HCT116 (cell line): Measurements from ENCODE around the gene CCDC146. TPM values are rescaled to one million over a fixed set of nuclear protein-coding genes. Genes with fewer than 3 reads are reported as not detected.

Experiments used
- ATAC-seq: fragments of 200-7000 bp; cut with Tn5 transposase; 2 replicates; pipeline ENCODE4 v1.9.1; 2020; ENCODE audit warnings: mild to moderate bottlenecking, moderate library complexity
- BruUV-seq: library from RNA; stranded (reverse); fragments of 400-500 nt; replicated peaks from 2 replicates; lab custom pipeline; 2021; lab: Mats Ljungman, UMichigan
- CTCF ChIA-PET: fragments of 300-600 bp; sonication (Branson Sonifier 250); formaldehyde crosslinking; loops from one replicate; lab custom pipeline; 2021; ENCODE audit warnings: antibody characterized with exemption; lab: Charles Lee
- POLR2A ChIA-PET: fragments of 300-600, 350-600 bp; sonication (Branson Sonifier 250); formaldehyde crosslinking; loops from one replicate; lab custom pipeline; 2021; ENCODE audit warnings: antibody characterized with exemption; lab: Charles Lee
- RAD21 ChIA-PET, 2 experiments: fragments of 300-600 bp; sonication (Branson Sonifier 250); formaldehyde crosslinking; loops; one replicate each; lab custom pipeline; 2023; ENCODE audit warnings: low total read pairs in 2 of 2; ENCODE audit not compliant: uncharacterized antibody in 2 of 2, unreplicated experiment in 2 of 2, low non-redundant PET in 1 of 2; lab: Charles Lee
- DNase-seq: peaks from one replicate; pipeline ENCODE4 v3.0.0-alpha.2; 2010; ENCODE audit warnings: low read depth, low spot score
- H2AFZ ChIP-seq: fragments of 200-600 bp; shearing (Covaris generic), sonication (generic); 2 replicates; pipeline ENCODE4 v1.6.1; 2017; ENCODE audit warnings: low read depth, mixed run types, mixed read lengths, antibody characterized with exemption, low read length; ENCODE audit not compliant: poor library complexity, severe bottlenecking
- H3K27ac ChIP-seq: 2 replicates; pipeline ENCODE4 v1.5.1; 2012; ENCODE audit warnings: low read depth, low read length
- H3K27me3 ChIP-seq: fragments of 200-600 bp; sonication (generic); 2 replicates; pipeline ENCODE4 v1.6.1; 2016; ENCODE audit warnings: mixed run types, low read length, mixed read lengths; ENCODE audit not compliant: insufficient read depth
- H3K36me3 ChIP-seq, 2 experiments: fragments of 200-500 bp in 1 of 2; fragments of 200-600 bp in 1 of 2; sonication (Bioruptor generic) in 1 of 2; sonication (generic) in 1 of 2; 2 replicates each; pipeline versions ENCODE4 v1.5.1 to v1.6.1; 2014 to 2016; ENCODE audit warnings: low read length in 2 of 2, inconsistent platforms in 1 of 2, mixed read lengths in 1 of 2, mixed run types in 1 of 2; ENCODE audit not compliant: insufficient read depth in 2 of 2, control insufficient read depth in 1 of 2
- H3K4me1 ChIP-seq, 2 experiments: fragments of 200-600 bp in 1 of 2; sonication (generic) in 1 of 2; 2 replicates each; pipeline versions ENCODE4 v1.5.1 to v1.6.1; 2012 to 2017; ENCODE audit warnings: low read length in 2 of 2, inconsistent platforms in 1 of 2, mild to moderate bottlenecking in 1 of 2, mixed read lengths in 1 of 2, mixed run types in 1 of 2, moderate library complexity in 1 of 2; ENCODE audit not compliant: insufficient read depth in 2 of 2, control insufficient read depth in 1 of 2
- H3K4me2 ChIP-seq: fragments of 200-600 bp; sonication (generic); 2 replicates; pipeline ENCODE4 v1.6.1; 2017; ENCODE audit warnings: mixed run types, low read length, mixed read lengths
- H3K4me3 ChIP-seq, 2 experiments: fragments of 200-600 bp in 1 of 2; sonication (generic) in 1 of 2; replicated peaks in 1 of 2; 2 replicates each; pipeline ENCODE4 v1.5.1; 2011 to 2016; ENCODE audit warnings: low read length in 2 of 2, control low read depth in 1 of 2, low read depth in 1 of 2, mild to moderate bottlenecking in 1 of 2, mixed read lengths in 1 of 2, mixed run types in 1 of 2
- H3K79me2 ChIP-seq: fragments of 200-600 bp; sonication (generic); 2 replicates; pipeline ENCODE4 v1.6.1; 2017; ENCODE audit warnings: mild to moderate bottlenecking, mixed run types, low read length, moderate library complexity, mixed read lengths; ENCODE audit not compliant: insufficient read depth
- H3K9ac ChIP-seq: fragments of 200-600 bp; sonication (generic); 2 replicates; pipeline ENCODE4 v1.6.1; 2016; ENCODE audit warnings: low read length, mixed read lengths
- H3K9me2 ChIP-seq: fragments of 200-600 bp; sonication (generic), shearing (Covaris generic); 2 replicates; pipeline ENCODE4 v1.6.1; 2017; ENCODE audit warnings: mixed run types, mild to moderate bottlenecking, moderate library complexity; ENCODE audit not compliant: insufficient read depth
- H3K9me3 ChIP-seq, 2 experiments: fragments of 200-500 bp in 1 of 2; fragments of 200-600 bp in 1 of 2; sonication (Bioruptor generic) in 1 of 2; sonication (generic) in 1 of 2; 2 replicates each; pipeline ENCODE4 v1.6.1; 2014 to 2017; ENCODE audit warnings: low read length in 2 of 2, mixed read lengths in 2 of 2, inconsistent platforms in 1 of 2, low read depth in 1 of 2, mild to moderate bottlenecking in 1 of 2, mixed run types in 1 of 2, moderate library complexity in 1 of 2; ENCODE audit not compliant: control insufficient read depth in 1 of 2, insufficient read depth in 1 of 2
- H4K20me1 ChIP-seq: fragments of 200-600 bp; sonication (generic), shearing (Covaris generic); 2 replicates; pipeline ENCODE4 v1.6.1; 2017; ENCODE audit warnings: mixed run types, mild to moderate bottlenecking, moderate library complexity; ENCODE audit not compliant: insufficient read depth
- CEBPB ChIP-seq: IDR thresholded peaks from 2 replicates; pipeline ENCODE4 v1.6.1; 2012; ENCODE audit warnings: low read depth
- FOSL1 ChIP-seq: IDR thresholded peaks from 2 replicates; pipeline ENCODE4 v1.6.1; 2012; ENCODE audit warnings: low read depth
- JUND ChIP-seq: IDR thresholded peaks from 2 replicates; pipeline ENCODE4 v1.6.1; 2012
- POLR2A ChIP-seq: IDR thresholded peaks from 2 replicates; pipeline ENCODE4 v1.7.0; 2011; ENCODE audit warnings: borderline replicate concordance; ENCODE audit not compliant: insufficient read depth, insufficient read length; ENCODE audit errors: extremely low read depth
- RAD21 ChIP-seq: IDR thresholded peaks from 2 replicates; pipeline ENCODE4 v1.6.1; 2012; ENCODE audit warnings: low read depth, mild to moderate bottlenecking
- SP1 ChIP-seq: IDR thresholded peaks from 2 replicates; pipeline ENCODE4 v1.6.1; 2012; ENCODE audit warnings: low read depth
- intact Hi-C: fragments of 100-400 bp; cut with micrococcal nuclease; formaldehyde crosslinking; loops from 2 replicates; pipeline ENCODE4 v1.10.0; 2022
- total RNA-seq: library from RNA; stranded (reverse); gene quantifications from one replicate; pipeline ENCODE4 v1.2.1, GENCODE V29; 2021; ENCODE audit not compliant: unreplicated experiment
- TF ChIP-seq, protein P1 (sequence below): IDR thresholded peaks from 2 replicates; pipeline ENCODE4 v1.6.1; 2012

The CCDC146 gene
- total RNA-seq, 1 experiment from 2014 or later: 6.3 TPM

DNA sequence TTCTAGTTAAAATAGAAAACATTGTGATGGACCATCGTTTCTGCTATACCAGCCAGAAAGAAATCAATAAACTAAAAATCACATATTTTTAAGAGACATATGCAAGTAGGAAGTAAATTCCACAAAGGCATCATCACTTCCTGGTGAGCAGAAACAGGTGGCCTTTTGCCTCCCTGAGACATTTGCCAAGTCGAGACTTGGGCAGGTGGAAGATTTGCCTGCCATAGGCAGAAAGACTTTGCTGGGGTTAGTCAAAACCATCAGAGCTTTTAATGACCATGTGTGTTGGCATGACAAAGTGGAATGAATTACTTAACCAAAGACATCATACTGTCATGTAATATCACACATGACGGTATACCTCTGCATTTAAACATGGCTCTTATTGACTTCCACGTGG is 143.3 kb downstream of the CCDC146 start:
- ATAC-seq (no peak), DNase-seq (no peak)
- Histone ChIP-seq H3K27ac (no peak overlapping the region), H3K9ac (no peak overlapping the region), H3K4me3 (no peak overlapping the region), H3K4me2 (no peak overlapping the region), H3K36me3 (no peaks in the 10 kb centered on the region), H4K20me1 (no peaks in the 10 kb centered on the region), H3K9me2 (no peaks in the 10 kb centered on the region), H3K4me1 (no peaks in the 10 kb centered on the region), H3K9me3 (no peaks in the 10 kb centered on the region), H2AFZ (no peak overlapping the region), H3K27me3 (no peaks in the 10 kb centered on the region), H3K79me2 (no peaks in the 10 kb centered on the region)
- intact Hi-C loops: no loop called here
- no TSS peak for BruUV-seq
- CTCF ChIA-PET: no interaction called here
- RAD21 ChIA-PET: no interaction called here
- POLR2A ChIA-PET: no interaction called here
- TF ChIP-seq RAD21 (no peak), FOSL1 (no peak), JUND (no peak), SP1 (no peak), POLR2A (no peak), CEBPB (no peak)

DNA sequence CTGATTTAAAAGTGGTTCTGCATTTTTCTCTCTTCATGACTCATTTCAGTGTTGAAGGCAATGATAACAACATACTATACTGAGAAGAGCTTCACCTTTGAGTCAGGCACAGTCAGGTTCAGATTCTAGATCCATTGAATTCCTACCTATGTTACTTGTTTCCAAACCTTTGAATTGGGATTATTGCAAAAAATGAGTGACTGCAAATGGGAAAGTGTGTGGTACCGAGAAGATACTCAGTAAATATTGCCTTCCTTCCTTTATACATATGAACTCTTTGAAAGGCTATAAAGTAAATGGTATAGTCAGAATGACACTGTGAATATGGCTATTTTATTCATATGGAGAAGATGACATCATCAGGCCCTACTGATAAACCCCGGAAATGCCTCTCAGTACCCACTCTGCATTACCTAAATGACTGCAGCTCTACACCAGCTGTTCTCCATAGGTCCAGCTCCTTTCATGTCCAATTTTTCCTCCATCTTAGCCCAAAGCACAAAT is 143.9 kb downstream of the CCDC146 start:
- TF ChIP-seq, protein P1, sequence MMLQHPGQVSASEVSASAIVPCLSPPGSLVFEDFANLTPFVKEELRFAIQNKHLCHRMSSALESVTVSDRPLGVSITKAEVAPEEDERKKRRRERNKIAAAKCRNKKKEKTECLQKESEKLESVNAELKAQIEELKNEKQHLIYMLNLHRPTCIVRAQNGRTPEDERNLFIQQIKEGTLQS: no peak
- Histone ChIP-seq H3K9ac (no peak overlapping the region), H3K27me3 (no peaks in the 10 kb centered on the region), H3K4me2 (no peak overlapping the region), H3K9me2 (no peaks in the 10 kb centered on the region), H3K79me2 (no peaks in the 10 kb centered on the region), H2AFZ (no peak overlapping the region), H3K36me3 (no peaks in the 10 kb centered on the region), H4K20me1 (no peaks in the 10 kb centered on the region), H3K4me1 (no peaks in the 10 kb centered on the region), H3K9me3 (no peaks in the 10 kb centered on the region), H3K27ac (no peak overlapping the region), H3K4me3 (no peak overlapping the region)
- ChIA-PET CTCF (no interaction called here), RAD21 (no interaction called here), POLR2A (no interaction called here)
- no peak for ATAC-seq
- intact Hi-C loops: no loop called here
- no TSS peak for BruUV-seq
- DNase-seq: no peak
